AG09309 (cell line): ENCODE data around the gene ABHD5.

ENCODE experiments used
- DNase-seq: peaks from one replicate; pipeline ENCODE4 v3.0.0-alpha.2; 2010; ENCODE audit warnings: low read depth
- H3K4me3 ChIP-seq: 2 replicates; pipeline ENCODE4 v1.5.1; 2011; ENCODE audit warnings: mild to moderate bottlenecking, low read depth, low read length, moderate library complexity; ENCODE audit not compliant: control insufficient read depth
- CTCF ChIP-seq: IDR thresholded peaks from 2 replicates; pipeline ENCODE4 v1.5.1; 2011; ENCODE audit warnings: mild to moderate bottlenecking, low read depth, low read length, inconsistent platforms; ENCODE audit not compliant: insufficient read depth, control insufficient read depth; ENCODE audit errors: missing control alignments

The ABHD5 gene

GRCh38 chr3:43769097-43769884 is 78.6 kb downstream of the ABHD5 start:
- H3K4me3 ChIP-seq = peak overlapping the region; percentile 41
- TF ChIP-seq CTCF = peak; percentile 96
- peak; percentile 80 for DNase-seq

GRCh38 chr3:43769885-43770425 is 79.2 kb downstream of the ABHD5 start:
- no peak for DNase-seq
- no peak for TF ChIP-seq CTCF
- peak overlapping the region; percentile 41 for H3K4me3 ChIP-seq

GRCh38 chr3:43770426-43771103 is 79.8 kb downstream of the ABHD5 start:
- TF ChIP-seq CTCF = no peak
- no peak overlapping the region for H3K4me3 ChIP-seq
- DNase-seq = no peak

- no peak for DNase-seq
- no peak overlapping the region for H3K4me3 ChIP-seq
- TF ChIP-seq CTCF = no peak
These were observed 80.9 kb downstream of the ABHD5 start for GRCh38 chr3:43771610-43772009.

GRCh38 chr3:43773273-43774094 is 82.7 kb downstream of the ABHD5 start:
- no peak overlapping the region for H3K4me3 ChIP-seq
- no peak for TF ChIP-seq CTCF
- DNase-seq = no peak

GRCh38 chr3:43774799-43775198 is 84.1 kb downstream of the ABHD5 start:
- no peak for DNase-seq
- TF ChIP-seq CTCF = no peak
- no peak overlapping the region for H3K4me3 ChIP-seq
